ENCODE results near the gene TBX19.

The TBX19 gene

DNA sequence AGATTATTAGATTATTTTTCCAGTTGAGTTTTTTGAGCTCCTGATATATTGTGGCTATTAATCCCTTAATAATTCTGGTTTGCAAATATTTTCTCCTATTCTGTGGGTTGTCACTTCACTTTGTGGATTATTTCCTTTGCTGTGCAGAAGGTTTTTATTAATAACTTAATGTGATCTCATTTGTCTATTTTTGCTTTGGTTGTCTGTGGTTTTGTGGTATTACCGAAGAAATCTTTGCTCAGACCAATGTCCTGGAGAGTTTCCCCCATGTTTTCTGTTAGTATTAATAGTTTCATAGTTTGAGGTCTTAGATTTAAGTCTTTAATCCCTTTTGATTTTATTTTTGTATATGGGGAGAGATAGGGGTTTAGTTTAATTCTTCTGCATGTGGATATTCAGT is 7.1 kb upstream of the TBX19 start:
- ChIA-PET CTCF (no interaction called here), POLR2A (no interaction called here)
- DNase-seq (ENCODE audit: extremely low spot score), result no peak
- TF ChIP-seq ELF4 (IDR thresholded peaks at IDR 0.05), result no peak
- TF ChIP-seq CTBP1 (IDR thresholded peaks at IDR 0.05; ENCODE audit: borderline replicate concordance), result no peak
- TF ChIP-seq TARDBP (IDR thresholded peaks at IDR 0.05), result no peak
- TF ChIP-seq HDGF (IDR thresholded peaks at IDR 0.05; ENCODE audit: borderline replicate concordance), result no peak

DNA sequence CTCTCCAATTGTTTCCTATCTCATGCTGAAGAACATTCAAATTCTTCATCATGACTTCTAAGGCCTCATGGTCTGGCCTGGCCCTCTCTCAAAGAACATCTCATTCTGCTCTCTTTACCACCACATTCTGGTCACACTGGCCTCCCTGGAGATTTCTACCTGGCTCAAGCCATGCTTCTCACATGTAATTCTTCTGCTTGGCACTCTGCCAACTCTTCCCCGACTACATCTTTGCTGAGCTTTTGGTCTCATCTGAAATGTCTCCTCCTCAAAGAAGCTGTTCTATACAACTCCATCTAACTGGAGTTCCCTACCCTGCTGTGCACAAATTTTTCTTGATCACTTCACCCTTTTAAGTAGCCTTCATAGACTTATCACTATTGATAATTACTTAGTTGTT is 1.4 kb upstream of the TBX19 start:
- ChIA-PET POLR2A (no interaction called here), CTCF (interaction anchor here (0.6 to 0.8 kb wide), 2 partner anchors 12 to 358 kb away, joined by 3 read pairs; no protein-coding TSS in a partner anchor)
- TF ChIP-seq TARDBP (IDR thresholded peaks at IDR 0.05), result no peak
- TF ChIP-seq ELF4 (IDR thresholded peaks at IDR 0.05), result no peak
- TF ChIP-seq LEF1 (IDR thresholded peaks at IDR 0.05; ENCODE audit: borderline replicate concordance), result no peak
- TF ChIP-seq PKNOX1 (IDR thresholded peaks at IDR 0.05), result no peak
- TF ChIP-seq ZNF384 (IDR thresholded peaks at IDR 0.05), result no peak
- no peak for TF ChIP-seq FOXK2 (IDR thresholded peaks at IDR 0.05)
- TF ChIP-seq L3MBTL2 (conservative IDR thresholded peaks at IDR 0.05), result no peak
- TF ChIP-seq BHLHE40 (IDR thresholded peaks at IDR 0.05; ENCODE audit: borderline replicate concordance), result no peak
- no peak for TF ChIP-seq CTBP1 (IDR thresholded peaks at IDR 0.05; ENCODE audit: borderline replicate concordance)
- TF ChIP-seq ARNT (IDR thresholded peaks at IDR 0.05), result no peak
- no peak for TF ChIP-seq SP1 (IDR thresholded peaks at IDR 0.05)
- TF ChIP-seq FOXM1 (IDR thresholded peaks at IDR 0.05; ENCODE audit: borderline replicate concordance), result no peak
- no peak for TF ChIP-seq FOXA1 (IDR thresholded peaks at IDR 0.05)
- no peak for DNase-seq (ENCODE audit: extremely low spot score)

- no peak for TF ChIP-seq PKNOX1 (IDR thresholded peaks at IDR 0.05)
- no peak for TF ChIP-seq FOXM1 (IDR thresholded peaks at IDR 0.05; ENCODE audit: borderline replicate concordance)
- no peak for TF ChIP-seq HDGF (IDR thresholded peaks at IDR 0.05; ENCODE audit: borderline replicate concordance)
- no peak for TF ChIP-seq TARDBP (IDR thresholded peaks at IDR 0.05)
- TF ChIP-seq FOXK2 (IDR thresholded peaks at IDR 0.05), result no peak
- CTCF ChIA-PET, result no interaction called here
- no peak for DNase-seq (ENCODE audit: extremely low spot score)
- POLR2A ChIA-PET, result no interaction called here
These were observed 1.1 kb downstream of the TBX19 start for GRCh38 chr1:168281603-168282325.

- ChIA-PET CTCF (no interaction called here), POLR2A (no interaction called here)
- DNase-seq (ENCODE audit: extremely low spot score), result no peak
- TF ChIP-seq TARDBP (IDR thresholded peaks at IDR 0.05), result no peak
- no peak for TF ChIP-seq CTBP1 (IDR thresholded peaks at IDR 0.05; ENCODE audit: borderline replicate concordance)
- no peak for TF ChIP-seq SP1 (IDR thresholded peaks at IDR 0.05)
- no peak for TF ChIP-seq FOXA1 (IDR thresholded peaks at IDR 0.05)
- TF ChIP-seq BHLHE40 (IDR thresholded peaks at IDR 0.05; ENCODE audit: borderline replicate concordance), result no peak
- TF ChIP-seq ELF4 (IDR thresholded peaks at IDR 0.05), result no peak
- TF ChIP-seq FOXM1 (IDR thresholded peaks at IDR 0.05; ENCODE audit: borderline replicate concordance), result no peak
- TF ChIP-seq FOXK2 (IDR thresholded peaks at IDR 0.05), result no peak
- TF ChIP-seq LEF1 (IDR thresholded peaks at IDR 0.05; ENCODE audit: borderline replicate concordance), result no peak
- no peak; the same call in 1 of the 2 replicates for TF ChIP-seq PKNOX1 (IDR thresholded peaks at IDR 0.05)
- no peak for TF ChIP-seq ARNT (IDR thresholded peaks at IDR 0.05)
- TF ChIP-seq HDGF (IDR thresholded peaks at IDR 0.05; ENCODE audit: borderline replicate concordance), result no peak
- TF ChIP-seq ZNF384 (IDR thresholded peaks at IDR 0.05), result no peak
- TF ChIP-seq NFRKB (IDR thresholded peaks at IDR 0.05), result no peak
- no peak for TF ChIP-seq L3MBTL2 (conservative IDR thresholded peaks at IDR 0.05)
- no peak for TF ChIP-seq SUZ12 (IDR thresholded peaks at IDR 0.05)
These were observed 4.8 kb downstream of the TBX19 start for GRCh38 chr1:168285521-168285790.

DNA sequence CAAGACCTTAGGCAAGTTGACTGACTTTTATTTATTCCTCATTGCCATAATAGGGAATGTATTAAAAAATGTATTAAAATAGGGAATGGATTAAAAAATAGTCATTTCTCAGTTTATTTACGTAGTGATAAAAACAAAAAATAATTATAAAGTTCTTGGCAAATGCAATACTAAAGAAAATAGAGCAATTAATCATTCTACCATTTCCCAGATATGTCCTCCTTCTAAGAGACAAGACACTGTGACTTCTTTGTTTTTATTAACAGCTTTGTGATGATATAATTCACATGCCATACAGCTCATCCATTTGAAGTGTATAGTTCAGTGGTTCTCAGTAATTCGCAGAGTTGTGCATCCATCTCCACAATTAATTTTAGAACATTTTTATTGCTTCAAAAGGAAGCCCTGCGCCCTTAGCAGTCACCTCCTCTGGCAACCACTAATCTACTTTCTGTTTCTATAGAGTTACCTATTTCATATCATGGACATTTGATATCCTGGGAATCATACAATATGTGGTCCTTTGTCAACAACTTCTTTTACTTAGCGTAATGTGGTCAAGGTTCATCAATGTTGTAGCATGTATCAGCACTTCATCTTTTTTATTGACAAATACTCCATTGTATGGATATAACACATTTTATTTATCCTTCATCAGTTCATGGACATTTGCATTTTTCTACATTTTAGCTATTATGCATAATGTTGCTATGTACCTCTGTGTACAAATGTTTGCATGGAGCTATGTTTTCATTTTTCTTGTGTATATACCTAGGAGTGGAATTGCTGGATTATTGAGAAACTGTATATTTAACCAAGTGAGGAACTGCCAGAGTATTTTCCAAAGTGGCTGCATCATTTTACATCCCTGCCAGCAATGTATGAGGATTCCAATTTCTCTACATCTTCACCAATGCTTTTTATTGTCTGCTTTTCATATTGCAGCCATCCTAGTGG is 5.6 kb downstream of the TBX19 start:
- ChIA-PET POLR2A (no interaction called here), CTCF (no interaction called here)
- DNase-seq (ENCODE audit: extremely low spot score), result no peak
- TF ChIP-seq BHLHE40 (IDR thresholded peaks at IDR 0.05; ENCODE audit: borderline replicate concordance) (no peak), L3MBTL2 (conservative IDR thresholded peaks at IDR 0.05) (no peak), SP1 (IDR thresholded peaks at IDR 0.05) (no peak), ELF4 (IDR thresholded peaks at IDR 0.05) (no peak), NFRKB (IDR thresholded peaks at IDR 0.05) (no peak), FOXM1 (IDR thresholded peaks at IDR 0.05; ENCODE audit: borderline replicate concordance) (no peak), FOXK2 (IDR thresholded peaks at IDR 0.05) (no peak), ARNT (IDR thresholded peaks at IDR 0.05) (no peak), PKNOX1 (IDR thresholded peaks at IDR 0.05) (no peak), HDGF (IDR thresholded peaks at IDR 0.05; ENCODE audit: borderline replicate concordance) (no peak), LEF1 (IDR thresholded peaks at IDR 0.05; ENCODE audit: borderline replicate concordance) (no peak), SUZ12 (IDR thresholded peaks at IDR 0.05) (no peak), TARDBP (IDR thresholded peaks at IDR 0.05) (no peak), FOXA1 (IDR thresholded peaks at IDR 0.05) (no peak), ZNF384 (IDR thresholded peaks at IDR 0.05) (no peak)

All from HEK293T (cell line).